ENCODE data around the gene FA2H. TPM values are rescaled to one million over a fixed set of nuclear protein-coding genes. Genes with fewer than 3 reads are reported as not detected.
"Not testable (repeated sequence)": the region's sequence is repeated elsewhere in the genome, so short reads cannot be mapped to it uniquely, and the experiment has no call there.

Gene FA2H
- total RNA-seq, 1 experiment from 2014 or later, result 29.5 TPM

DNA sequence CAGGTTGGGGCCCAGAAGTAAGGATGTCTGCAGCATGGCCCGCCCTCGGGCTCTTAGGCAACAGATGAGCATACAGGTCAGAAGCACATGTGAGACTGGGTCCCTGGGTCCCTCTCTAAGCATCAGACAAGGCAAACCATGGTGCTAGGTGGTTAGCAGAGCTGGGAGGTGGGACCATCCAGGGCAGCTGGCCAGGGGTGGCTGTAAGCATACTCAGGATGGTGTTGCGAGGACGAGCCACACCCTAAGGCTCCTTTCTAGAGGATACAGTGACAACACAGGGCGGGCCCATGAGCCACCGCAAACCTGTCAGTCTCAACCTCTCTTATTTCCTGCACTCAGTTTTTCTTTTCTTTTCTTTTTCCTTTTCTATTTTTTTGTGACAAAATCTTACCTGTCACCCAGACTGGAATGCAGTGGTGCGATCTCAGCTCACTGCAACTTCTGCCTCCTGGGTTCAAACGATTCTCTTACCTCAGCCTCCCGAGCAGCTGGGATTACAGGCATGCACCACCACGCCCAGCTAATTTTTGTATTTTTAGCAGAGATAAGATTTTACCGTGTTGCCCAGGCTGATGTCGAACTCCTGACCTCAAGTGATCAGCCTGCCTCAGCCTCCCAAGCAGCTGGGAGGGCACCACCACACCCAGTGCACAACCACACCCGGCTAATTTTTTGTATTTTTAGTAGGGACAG is 3.6 kb downstream of the FA2H start:
- DNase-seq (ENCODE audit: low spot score), result no peak

DNA sequence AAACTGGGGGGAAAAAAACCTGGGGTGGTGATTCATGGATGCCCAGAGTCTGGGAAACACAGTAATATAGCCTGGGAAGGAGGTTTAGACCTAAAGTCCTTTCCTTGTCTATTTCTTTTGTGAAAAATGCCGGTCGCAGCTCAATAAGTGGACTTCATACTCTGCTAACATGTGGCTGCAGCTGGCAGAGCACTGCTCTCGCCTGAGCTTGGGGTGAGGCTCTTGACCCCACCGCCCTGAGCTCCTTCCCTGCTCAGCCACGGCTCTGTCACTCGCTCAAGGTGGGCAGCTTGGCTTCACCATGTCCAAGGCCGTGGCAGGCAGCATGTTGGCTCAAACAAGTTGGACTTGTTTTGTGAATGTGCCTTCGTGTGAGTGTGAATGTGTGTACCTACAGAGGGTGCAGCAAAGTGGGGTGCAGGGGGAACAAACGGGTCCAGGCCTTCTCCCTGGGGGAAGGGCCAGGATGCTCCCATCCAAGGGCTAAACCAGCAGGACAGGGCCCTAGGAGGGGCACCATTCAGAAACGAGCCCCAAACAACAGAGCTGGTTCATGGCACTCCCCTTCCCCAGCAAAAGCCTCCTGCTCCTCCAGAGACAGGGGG is 4.9 kb downstream of the FA2H start:
- no peak for DNase-seq (ENCODE audit: low spot score)

DNA sequence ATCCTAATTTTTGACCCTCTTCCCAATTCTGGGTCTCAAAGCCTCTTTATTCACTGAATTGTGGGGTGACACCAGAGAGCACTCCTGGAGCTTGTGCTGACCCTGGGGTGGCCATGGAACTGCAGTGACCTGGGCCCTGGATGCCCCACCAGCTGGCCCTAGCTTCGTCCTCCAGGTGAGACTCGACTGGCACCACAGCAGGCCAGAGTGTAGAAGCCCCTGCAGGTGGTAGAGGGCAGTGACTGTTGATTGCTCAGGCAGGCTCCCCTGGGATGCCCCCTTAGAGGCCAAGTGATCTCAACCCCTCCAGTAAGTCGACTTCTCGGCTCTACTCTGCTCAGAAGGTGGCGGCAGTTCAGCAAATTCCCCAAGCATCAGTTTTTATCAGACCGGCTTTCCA is 6.4 kb downstream of the FA2H start:
- no peak for DNase-seq (ENCODE audit: low spot score)

DNA sequence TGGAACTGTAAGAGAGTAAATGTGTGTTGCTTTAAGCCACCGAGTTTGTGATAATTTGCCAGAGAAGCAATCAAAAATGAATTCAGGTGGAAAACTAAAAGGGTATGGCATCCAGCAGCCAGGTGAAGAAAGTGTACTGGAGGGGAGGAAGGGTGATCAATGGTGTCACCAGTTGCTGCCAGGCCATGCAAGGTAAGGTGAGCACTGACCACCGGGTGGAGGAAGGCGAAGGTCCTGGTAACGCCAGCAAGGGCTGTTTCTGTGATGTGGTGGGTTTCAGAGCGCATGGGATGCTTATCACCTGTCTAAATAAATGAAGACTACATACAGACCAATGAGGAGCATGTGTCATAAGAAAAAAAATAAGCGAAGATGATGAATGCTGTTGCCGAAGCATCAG is 6.9 kb downstream of the FA2H start:
- no peak for DNase-seq (ENCODE audit: low spot score)

DNA sequence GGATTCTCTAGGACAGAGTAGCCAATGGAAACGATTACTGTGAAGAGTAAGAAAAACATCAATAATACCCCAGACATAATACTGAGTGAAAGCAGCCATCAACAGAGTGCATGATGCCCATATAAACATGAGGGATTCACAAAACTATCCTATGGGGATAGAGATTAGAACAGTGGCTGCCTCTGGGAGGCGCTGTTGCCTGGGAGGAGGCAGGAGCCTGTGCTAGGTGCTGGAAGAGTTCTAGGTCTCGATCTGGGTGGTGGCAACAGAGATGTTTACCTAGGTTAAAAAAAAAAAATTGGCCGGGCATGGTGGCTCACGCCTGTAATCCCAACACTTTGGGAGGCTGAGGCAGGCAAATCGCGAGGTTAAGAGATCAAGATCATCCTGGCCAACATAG is 7.9 kb downstream of the FA2H start:
- no peak for DNase-seq (ENCODE audit: low spot score)

DNA sequence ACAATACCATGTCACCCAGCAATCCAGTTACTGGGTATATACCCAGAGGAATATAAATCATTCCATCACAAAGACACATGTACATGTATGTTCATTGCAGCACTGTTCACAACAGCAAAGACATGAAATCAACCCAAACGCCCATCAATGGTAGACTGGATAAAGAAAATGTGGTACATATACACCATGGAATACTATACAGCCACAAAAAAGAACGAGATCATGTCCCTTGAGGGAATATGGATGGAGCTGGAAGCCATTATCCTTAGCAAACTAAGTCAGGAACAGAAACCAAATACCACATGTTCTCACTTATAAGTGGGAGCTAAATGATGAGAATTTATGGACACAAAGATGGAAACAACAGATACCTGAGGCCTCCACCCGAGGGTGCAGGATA is 10.4 kb downstream of the FA2H start:
- DNase-seq (ENCODE audit: low spot score), result not testable (repeated sequence)

DNA sequence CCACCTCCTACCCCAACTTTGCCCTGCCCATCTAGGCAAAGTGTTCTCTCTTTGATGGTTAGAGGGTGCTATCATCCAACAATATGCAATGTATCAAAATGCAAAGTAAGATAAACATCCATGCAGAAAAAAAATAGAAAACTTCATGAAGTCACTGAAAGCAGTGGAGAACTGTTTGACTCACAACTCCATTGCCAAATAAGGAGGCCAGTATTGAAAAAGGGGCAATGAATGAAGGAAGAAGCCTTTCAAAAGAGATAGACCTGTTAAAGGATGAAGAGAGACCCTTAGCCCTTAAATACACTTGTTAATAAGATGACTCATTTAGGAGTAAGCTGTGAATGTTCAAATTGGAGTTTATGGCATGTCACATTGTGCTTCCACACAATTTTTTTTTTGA is 13.0 kb downstream of the FA2H start:
- DNase-seq (ENCODE audit: low spot score), result no peak

DNA sequence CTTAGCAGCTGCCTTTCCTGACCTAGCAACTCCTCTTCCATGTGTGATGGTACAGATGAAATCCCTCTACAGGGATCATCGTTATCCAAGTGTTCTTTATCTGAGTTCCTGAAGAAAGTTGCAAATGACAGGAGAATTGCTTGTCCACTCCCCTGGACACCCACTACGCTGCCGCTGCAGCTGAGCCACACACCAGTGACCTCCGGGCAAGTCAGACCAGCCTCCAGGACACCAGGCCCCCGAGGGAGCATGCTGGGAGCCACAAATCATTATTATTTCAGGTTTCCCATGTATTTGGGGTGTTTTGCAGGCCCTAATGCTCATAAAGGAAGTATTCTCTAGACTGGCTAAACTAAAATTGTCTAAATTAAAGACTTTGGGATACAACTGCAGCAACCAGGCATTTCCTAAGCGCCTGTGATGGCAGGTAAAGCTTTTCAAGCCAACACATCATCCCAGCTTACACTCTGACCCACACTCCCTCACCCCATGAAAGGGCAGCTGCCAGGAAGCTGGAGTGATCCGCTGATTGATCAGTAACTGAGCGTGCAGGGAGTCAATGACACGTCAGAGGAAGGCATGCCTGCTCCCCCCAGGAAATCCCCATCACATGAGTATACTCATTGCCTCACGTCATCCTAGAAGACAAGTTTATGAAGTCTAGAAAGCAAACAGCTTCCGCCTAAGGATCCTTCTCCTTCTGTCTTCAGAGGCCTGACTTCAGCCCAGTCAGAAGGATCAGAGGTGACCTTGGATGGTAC is 14.4 kb downstream of the FA2H start:
- no peak for DNase-seq (ENCODE audit: low spot score)

DNA sequence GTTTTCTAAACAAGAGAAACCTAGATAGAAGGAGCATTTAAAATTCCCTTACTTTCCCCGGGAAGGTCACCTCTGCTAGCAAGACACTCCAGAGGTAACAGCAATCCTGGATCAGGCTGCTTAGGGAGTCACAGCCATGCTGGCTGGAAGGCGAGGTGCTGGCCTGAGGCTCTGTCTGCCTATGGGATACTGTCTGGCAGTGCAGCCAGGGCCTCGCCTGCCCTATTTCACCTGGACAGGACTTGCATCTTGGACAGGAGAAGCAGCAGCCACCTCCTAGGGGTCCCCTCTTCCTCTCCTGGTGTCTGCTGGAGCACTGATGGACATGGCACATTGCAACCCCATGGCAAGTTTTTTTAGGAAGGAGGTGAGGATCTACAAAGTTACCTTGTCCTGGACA is 15.1 kb downstream of the FA2H start:
- DNase-seq (ENCODE audit: low spot score), result no peak

DNA sequence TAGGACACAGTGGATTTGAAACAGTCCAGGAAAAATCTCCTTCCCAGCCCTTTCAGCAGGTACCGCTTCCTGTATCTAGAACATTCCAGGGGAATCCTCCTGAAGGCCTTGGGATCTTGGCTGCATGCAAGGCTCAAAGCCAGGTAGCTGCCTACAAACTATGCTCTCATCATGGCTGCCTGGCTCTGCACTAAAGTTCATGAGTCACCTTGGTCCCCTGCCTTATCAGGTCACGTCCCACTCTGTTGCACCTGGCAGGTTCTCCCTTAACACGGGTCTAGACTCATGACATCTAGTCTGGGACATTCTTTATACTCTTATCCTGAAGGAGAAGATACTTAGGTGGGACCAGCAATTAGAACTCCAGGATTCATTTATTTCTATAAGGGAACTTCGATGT is 15.8 kb downstream of the FA2H start:
- no peak for DNase-seq (ENCODE audit: low spot score)

DNA sequence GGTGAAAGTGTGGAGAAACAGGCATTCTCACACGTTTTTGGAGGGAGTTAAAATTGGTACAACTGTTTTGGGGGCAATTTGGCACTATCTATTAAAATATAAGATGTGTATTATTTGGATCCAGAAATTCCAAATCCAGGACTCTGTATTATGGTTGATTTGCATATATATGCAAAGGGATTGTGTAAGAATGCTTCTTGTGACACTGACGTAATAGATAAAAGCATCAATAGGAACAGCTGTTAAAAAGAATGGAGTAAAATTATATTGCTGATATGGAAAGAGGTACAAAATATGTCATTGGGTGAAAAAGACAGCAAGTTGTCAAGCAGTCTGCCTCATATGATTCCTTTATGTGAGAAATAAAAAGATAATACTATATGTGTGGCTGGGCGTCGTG is 17.3 kb downstream of the FA2H start:
- DNase-seq (ENCODE audit: low spot score), result no peak

DNA sequence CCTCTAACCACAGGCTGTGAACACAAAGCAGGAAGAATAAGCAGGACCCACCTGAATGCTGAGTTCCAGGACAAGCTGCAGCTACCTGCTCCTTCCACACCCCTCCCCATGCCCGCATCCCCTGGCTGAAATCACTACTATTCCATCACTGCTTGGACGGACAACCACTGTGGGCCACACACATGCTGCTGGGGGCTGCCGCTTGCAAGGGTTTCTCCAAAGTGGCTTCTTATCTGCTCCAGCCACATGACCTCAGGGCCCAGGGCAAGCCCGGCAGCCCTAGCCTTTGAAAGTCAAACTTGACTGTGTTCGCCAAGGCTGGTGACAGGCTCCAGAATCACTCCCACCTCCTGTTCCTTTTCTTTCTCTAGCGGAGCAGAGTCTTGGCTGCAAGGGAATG is 18.4 kb downstream of the FA2H start:
- no peak for DNase-seq (ENCODE audit: low spot score)

DNA sequence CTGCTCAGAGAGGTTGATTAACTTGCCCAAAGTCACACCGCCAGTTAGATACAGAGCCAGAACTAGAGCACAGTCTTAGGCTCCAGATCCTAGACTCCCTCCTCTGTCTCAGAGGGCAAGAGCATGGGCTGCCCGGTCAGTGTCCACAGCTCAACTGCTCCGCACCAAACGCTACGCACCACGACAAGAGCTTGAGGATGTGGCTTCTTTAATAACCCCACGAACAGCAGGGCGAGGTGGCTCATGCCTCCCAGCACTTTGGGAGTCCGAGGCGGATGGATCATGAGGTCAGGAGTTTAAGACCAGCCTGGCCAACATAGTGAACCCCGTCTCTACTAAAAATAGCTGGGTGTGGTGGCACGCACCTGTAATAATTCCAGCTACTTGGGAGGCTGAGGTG is 21.4 kb downstream of the FA2H start:
- DNase-seq (ENCODE audit: low spot score), result no peak

DNA sequence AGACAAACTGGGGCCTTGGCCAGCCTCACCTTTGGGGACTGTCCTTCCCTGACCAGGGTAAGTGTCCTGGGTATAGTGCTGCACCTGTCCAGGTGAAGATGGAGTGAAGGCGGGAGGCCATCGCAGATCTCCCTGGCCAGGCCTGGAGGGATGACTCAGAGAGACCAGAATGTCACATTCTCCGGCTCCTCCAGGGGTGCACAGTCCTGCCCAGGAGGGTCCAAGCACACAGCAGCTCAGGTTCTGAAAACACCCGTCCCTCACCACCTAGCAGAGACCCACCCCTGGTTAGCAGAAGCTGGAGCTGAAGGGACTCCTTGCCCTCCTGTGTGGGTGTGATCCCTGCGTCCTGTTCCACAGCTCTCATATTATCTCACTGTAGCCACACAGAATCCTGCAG is 21.9 kb downstream of the FA2H start:
- no peak for DNase-seq (ENCODE audit: low spot score)

DNA sequence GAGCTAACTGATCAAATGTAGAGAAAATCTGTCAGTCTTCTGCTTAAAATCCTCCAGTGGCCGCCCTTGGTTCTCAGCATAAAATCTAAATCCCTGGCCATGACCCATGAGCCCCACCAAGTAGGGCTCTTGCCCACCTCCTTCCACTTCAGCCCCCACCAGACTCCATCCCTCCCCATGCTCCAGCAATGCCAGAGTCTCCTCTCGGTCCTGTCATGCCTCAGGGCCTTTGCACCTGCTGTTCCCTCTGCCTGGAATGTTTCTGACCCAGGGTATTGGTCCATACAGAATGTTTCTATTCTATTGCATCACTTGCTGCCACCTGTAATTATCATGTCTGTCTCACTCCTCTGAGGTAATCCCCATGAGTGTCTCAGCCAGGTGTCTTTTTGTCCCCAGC is 22.4 kb downstream of the FA2H start:
- no peak for DNase-seq (ENCODE audit: low spot score)

DNA sequence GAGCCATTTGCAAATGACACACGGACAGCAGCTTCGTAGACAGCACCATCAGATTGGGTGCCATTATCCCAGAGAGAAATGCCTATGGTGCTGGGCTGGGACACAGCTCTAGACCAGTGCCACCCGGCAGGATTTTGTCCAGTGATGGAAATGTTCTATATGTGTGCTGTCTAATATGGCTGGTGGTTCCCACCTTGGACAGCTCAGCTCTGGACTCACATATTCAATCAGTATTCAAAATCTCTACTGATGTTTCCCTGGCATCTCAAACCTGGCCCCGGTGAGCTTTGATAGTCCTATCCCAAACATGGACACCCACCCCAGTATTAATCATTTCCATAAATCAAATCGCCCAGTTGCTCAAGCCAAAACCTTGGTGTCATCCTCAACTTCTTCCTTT is 23.0 kb downstream of the FA2H start:
- DNase-seq (ENCODE audit: low spot score), result no peak

DNA sequence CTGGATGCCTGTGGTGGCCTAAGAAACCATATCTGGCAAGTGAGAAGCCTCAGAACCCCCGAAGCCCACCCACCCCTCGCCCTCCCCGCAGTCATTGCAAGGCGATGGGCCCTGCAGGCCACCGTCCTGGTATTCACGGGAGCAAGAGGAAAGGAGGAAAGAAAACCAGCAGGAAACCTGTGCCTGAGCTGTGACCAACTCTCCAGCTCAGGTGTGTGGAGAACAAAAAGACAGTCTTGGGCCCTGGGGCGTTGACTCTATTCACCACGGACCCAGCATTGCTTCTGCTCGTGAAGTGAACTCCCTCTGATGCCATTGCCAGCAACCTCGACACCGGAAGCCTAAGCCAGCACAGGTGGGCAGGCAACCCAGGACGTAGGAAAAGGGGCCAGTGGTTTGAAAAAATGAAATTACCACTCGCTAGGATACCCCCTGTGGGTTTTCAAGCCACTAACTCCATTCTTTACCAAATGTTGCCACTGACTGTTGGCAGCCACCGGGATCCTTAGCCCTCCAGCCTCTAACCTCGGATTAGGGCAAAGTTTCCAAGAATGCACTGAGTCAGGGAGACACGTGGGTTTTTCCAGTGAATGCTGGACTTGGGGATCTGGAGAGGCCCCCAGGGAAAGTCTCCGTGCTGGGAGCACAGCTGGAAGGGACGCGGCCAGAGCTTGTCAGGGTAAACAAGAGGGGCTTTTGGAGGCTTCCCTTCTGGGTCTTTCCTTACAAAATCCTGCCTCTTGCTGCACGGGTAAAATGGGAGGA is 25.1 kb downstream of the FA2H start:
- no peak for DNase-seq (ENCODE audit: low spot score)

DNA sequence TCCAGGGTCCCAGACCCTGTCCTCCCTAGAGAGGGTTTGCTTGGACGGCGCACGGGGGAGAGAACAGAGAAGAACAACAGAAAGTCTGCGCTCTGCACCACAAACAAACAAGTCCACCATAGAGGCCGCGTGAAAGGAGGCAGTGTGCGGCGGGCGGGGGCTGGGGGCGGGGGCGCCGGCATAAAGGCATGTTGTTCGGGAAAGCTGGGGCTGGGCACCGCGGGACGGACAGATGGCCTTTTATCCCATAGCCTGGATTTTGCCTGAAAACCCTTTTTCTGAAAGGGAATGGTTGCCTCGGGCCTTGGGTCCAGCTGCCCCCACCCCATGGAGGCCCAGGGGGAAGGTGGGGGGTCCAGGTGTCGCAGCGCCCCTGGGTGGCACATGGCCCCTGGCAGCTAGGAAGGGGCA is 26.0 kb downstream of the FA2H start:
- DNase-seq (ENCODE audit: low spot score), result no peak

DNA sequence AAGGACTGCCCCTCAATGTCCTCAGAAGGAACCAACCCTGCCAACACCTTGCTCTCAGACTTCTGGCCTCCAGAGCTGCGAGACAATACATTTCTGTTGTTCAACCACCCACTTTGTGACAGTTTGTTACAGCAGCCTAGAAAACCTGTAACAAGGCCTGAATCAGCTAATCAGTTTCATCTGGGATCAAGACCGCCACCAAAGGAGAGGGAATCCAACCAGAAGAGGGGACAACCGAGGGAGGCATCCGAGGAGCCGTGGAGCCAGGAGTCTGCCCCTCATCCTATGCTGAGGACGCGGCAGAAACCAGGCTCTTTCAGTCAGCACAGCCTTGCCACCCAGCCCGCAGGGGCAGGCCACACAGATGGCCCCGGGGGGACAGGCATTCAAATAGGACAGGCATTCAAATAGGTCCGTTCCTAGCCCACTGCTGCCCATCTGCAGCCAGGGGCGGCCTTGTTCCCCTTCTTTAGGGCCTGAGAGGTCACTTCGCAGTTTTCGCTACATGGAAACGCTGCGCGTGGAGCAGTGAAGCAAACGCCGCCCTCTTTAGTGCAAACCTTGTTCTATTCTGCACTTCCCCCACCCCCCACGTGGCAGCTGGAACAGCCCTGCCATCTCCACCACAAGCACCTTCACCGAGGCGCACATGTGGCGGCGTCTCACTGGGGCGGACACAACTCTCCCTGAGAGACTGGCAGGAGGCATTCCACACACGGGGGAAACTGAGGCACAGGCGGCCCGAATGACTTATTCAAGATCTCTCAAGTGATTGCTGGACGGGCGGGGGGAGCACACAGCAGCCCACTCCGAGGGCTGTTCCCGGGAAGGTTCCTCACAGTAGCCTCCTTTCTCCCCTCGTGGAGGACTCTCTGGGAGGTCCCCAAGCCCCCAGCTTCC is 26.7 kb downstream of the FA2H start:
- no peak for DNase-seq (ENCODE audit: low spot score)

DNA sequence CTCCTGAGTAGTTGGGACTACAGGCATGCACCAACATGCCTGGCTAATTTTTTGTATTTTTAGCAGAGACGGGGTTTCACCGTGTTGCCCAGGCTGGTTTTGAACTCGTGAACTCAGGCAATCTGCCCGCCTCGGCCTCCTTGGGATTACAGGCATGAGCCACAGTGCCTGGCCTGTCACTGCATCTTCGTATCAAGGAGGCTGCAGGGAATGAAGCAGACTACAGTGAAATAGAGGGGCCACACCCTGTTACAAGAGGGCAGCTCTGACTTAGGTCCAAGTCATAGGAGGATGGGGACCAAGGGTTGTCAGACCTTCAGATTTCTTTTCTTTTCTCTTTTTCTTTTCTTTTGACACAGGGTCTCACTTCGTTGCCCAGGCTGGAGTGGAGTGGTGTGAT is 28.7 kb downstream of the FA2H start:
- no peak for DNase-seq (ENCODE audit: low spot score)

DNA sequence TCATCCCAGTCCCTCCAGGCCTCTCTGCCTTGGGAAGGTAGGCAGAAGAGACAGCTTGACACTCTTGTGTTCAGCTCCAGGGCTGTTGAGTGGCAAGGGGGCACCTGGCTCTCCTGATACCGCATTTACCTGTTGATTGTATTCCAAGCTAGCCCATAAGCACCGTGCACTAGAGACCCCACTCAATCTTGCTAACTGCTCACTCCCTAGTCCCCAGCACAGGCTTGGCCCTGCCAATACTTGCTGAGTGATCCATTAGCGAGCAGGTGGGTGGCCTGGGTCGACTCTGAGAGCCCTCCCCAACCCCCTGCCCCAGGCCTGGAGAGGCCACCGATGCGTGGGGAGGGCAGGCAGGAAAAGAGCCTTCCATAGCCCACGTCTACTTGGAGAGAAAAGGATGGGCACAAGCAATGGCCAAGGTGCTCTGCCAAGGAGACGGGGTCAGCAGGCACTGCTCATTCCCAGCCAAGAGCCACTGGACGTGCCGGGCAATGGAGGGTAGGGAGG is 29.5 kb downstream of the FA2H start:
- no peak for DNase-seq (ENCODE audit: low spot score)
